ENCODE data around the gene COPS4.
A peak's percentile ranks its signal among the peaks of the same experiment; 100 is the strongest.
"Not testable (repeated sequence)": the region's sequence is repeated elsewhere in the genome, so short reads cannot be mapped to it uniquely, and the experiment has no call there.

COPS4 gene

DNA sequence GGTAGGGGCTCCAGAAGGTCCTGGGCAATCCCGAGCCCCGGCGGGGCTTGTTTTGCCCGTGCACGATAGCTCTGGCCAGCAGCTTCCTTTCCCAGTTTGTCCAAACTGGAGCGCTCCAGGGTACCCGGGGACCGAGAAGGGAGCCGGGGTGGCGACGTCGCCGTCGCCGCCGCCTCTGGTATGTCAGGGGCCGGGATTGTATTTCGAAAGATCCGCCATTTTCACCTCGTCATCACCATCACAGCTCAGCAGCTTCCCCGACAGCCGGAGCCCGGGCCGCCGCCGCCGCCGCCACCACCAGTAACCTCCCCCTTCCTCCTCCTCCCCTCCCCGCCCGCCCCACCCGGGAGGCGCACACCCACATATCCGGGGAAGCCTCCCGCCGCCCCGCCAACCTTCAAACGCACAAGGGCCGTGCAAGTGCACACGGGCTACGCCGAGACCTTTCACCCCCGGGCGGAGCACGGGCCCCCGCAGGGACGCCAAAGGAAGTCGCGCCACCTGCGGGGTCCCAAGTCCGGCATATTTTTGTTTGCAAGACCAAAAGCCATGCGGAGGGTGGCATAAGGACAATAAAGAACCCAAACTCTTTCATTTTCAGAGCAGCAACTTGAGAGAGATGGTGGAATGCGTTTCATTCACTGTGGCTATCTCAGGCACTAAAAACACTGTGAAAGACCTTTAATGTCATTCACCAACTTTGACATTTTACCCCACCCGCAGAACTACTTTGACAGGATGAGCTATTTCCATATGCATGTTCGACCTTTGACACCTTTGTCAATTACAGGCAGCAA is 24.3 kb upstream of the COPS4 start, which contains the start of gene LIN54:
Gene LIN54 (minus strand): TSS at position 302 of the 797 bp plus-strand sequence. CDS start 25,979 bp downstream, outside the sequence.
- Histone ChIP-seq H3K4me3 (ENCODE audit: low read length) (peak within 1 kb of the TSS; percentile 71), H3K27me3 (ENCODE audit: control insufficient read depth, insufficient read depth, low read length) (peaks cover 14% of the 10 kb centered on the region), H3K27ac (ENCODE audit: low read length) (peak within 1 kb of the TSS; percentile 28)

DNA sequence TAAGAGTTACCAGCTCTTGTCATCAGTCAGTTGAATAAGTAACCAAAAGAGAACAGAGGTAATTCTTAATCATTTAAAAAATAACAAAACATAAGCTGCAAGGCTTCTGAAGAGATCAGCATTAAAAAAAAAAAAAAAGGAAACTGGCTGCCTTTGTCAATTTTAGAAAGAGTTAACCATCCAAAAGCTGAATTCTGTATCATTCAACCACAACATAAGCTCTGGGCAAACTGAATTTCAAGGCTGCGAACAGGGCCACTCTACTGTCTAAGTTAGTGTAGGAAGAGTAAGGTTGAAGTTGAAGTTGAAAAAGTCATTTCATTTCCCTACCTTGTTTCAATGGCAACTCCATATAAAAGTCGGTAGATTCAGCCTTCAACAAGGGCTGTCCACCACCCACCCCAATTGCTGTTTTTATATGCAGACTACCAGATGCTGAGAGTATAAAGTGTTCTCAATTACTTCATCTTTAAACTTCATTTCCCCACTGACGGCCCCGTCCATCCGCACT is 23.2 kb upstream of the COPS4 start:
- Histone ChIP-seq H3K27ac (ENCODE audit: low read length) (no peak overlapping the region), H3K36me3 (ENCODE audit: control insufficient read depth, low read depth, low read length) (no peaks in the 10 kb centered on the region), H3K9ac (ENCODE audit: low read length) (peak overlapping the region; percentile 56), H3K4me3 (ENCODE audit: low read length) (peak overlapping the region; percentile 71), H3K4me1 (ENCODE audit: control insufficient read depth, low read depth, low read length) (peaks cover 23% of the 10 kb centered on the region), H3K27me3 (ENCODE audit: control insufficient read depth, insufficient read depth, low read length) (peaks cover 14% of the 10 kb centered on the region), H3K9me3 (ENCODE audit: control insufficient read depth, low read depth, low read length) (no peaks in the 10 kb centered on the region)

More for the DNA sequence above, 24.3 kb upstream of the COPS4 start, which contains the start of gene LIN54:
- peak within 1 kb of the TSS; percentile 82 for H3K9ac ChIP-seq (ENCODE audit: low read length)
- peaks cover 23% of the 10 kb centered on the region for H3K4me1 ChIP-seq (ENCODE audit: control insufficient read depth, low read depth, low read length)
- H3K9me3 ChIP-seq (ENCODE audit: control insufficient read depth, low read depth, low read length), result no peaks in the 10 kb centered on the region
- no peaks in the 10 kb centered on the region for H3K36me3 ChIP-seq (ENCODE audit: control insufficient read depth, low read depth, low read length)

DNA sequence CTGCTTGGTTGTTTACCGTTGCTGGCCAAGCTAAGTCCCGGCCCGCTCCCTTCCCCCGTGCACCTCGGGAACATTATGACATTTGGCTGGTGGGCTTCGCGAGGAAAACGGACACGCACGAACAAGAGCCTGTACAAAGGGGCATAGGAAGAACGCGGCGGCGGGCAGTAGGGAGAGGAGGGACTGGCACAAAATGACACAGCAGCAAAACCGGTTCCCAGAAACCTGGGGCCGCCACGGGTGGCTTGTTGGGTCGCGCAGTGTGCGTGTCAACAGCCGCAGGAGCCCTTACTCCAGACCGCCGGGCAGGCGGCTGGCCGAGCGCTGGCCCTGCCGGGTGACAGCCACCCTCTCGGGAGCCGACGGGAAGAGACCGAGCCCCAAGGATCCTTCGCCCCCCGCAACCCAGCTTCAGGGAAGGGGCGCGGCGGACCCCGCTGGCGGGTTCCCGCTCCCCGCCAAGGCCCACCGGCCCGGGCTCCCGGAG is 22.7 kb upstream of the COPS4 start:
- Histone ChIP-seq H3K9me3 (ENCODE audit: control insufficient read depth, low read depth, low read length) (no peaks in the 10 kb centered on the region), H3K27ac (ENCODE audit: low read length) (no peak overlapping the region), H3K36me3 (ENCODE audit: control insufficient read depth, low read depth, low read length) (no peaks in the 10 kb centered on the region)

DNA sequence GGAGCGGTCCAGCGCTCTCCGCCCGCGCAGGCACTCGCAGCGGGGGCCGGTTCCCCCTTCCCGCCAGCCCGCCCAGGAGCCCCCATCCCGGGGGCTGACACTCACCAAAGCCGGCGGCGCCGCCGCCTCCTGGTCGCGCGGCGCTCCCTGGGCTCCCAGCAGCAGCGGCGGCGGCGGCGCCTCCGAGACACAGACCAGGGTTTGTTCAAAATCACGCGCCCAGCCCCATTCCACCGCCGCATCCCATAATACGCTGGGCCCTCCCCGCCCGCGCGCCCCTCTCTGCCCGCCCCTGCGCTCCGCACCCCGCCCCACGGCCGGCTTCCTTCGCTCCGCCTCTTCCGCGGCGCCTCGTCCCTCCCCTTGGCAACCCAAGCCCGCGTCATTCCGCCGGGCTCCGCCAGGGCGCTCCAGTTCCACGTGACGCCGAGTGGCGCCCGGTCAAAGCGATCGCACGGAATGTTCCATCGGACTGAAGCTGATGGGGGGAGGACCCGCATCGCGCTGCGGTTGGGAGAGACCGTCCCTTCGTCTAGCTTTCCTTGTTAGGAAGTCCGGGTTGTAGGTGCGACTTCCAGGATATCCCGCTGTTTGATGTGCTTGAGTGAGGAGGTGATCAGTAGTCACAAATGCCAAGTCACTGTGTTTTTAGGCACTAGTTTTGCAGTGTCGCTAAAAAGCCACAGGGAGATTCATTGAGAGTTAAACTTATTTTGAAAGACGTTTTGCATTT is 22.1 kb upstream of the COPS4 start:
- peaks cover 23% of the 10 kb centered on the region for H3K4me1 ChIP-seq (ENCODE audit: control insufficient read depth, low read depth, low read length)
- peak overlapping the region; percentile 71 for H3K4me3 ChIP-seq (ENCODE audit: low read length)
- peak overlapping the region; percentile 69 for H3K9ac ChIP-seq (ENCODE audit: low read length)
- H3K27ac ChIP-seq (ENCODE audit: low read length), result peak overlapping the region; percentile 30
- H3K27me3 ChIP-seq (ENCODE audit: control insufficient read depth, insufficient read depth, low read length), result peaks cover 14% of the 10 kb centered on the region
- H3K36me3 ChIP-seq (ENCODE audit: control insufficient read depth, low read depth, low read length), result no peaks in the 10 kb centered on the region
- H3K9me3 ChIP-seq (ENCODE audit: control insufficient read depth, low read depth, low read length), result no peaks in the 10 kb centered on the region

More for the DNA sequence above, 22.7 kb upstream of the COPS4 start:
- peaks cover 14% of the 10 kb centered on the region for H3K27me3 ChIP-seq (ENCODE audit: control insufficient read depth, insufficient read depth, low read length)
- H3K4me3 ChIP-seq (ENCODE audit: low read length), result peak overlapping the region; percentile 71
- H3K4me1 ChIP-seq (ENCODE audit: control insufficient read depth, low read depth, low read length), result peaks cover 23% of the 10 kb centered on the region
- peak overlapping the region; percentile 56 for H3K9ac ChIP-seq (ENCODE audit: low read length)

DNA sequence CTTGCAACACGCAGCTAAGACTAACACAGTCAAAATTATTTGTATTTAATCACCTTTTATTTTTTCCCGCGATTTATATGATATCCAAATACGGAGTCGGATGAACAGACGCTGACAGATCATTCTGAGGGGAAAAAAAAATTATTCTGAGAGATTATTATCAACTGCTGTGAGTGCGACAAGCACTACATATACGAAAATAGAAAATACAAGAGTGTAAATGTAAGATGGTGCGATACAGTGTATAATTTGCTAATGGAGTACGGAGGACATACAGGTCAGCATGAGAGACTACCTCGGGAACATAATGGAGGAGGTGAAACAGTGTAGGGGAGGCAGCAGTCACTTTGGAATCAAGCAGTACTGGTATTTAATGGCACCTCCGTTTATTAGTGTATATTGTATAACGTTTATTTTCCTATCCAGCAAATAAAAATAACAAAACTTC is 21.5 kb upstream of the COPS4 start:
- peaks cover 14% of the 10 kb centered on the region for H3K27me3 ChIP-seq (ENCODE audit: control insufficient read depth, insufficient read depth, low read length)
- peak overlapping the region; percentile 30 for H3K27ac ChIP-seq (ENCODE audit: low read length)
- H3K4me1 ChIP-seq (ENCODE audit: control insufficient read depth, low read depth, low read length), result peaks cover 23% of the 10 kb centered on the region

DNA sequence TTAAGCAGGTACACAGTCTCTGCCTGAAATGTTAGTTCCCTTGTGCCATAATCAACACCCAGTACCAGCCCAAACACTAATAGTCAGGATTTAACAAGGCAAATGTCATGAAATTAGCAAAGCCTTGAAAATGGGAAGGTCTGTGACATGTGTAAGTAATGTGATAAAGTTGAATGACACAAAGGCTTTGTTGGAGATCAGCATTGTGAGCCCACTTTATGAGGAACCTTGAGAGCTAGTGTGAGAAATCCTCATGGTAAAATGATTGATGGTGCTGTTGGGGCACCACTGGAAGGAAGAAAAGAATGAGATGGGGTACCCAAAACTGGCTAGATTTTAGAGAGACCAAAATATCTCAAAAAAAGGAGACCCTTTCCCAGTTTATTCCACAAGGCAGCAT is 21.1 kb upstream of the COPS4 start:
- peak overlapping the region; percentile 69 for H3K9ac ChIP-seq (ENCODE audit: low read length)
- peak overlapping the region; percentile 62 for H3K4me3 ChIP-seq (ENCODE audit: low read length)
- no peaks in the 10 kb centered on the region for H3K36me3 ChIP-seq (ENCODE audit: control insufficient read depth, low read depth, low read length)
- peaks cover 14% of the 10 kb centered on the region for H3K27me3 ChIP-seq (ENCODE audit: control insufficient read depth, insufficient read depth, low read length)
- H3K4me1 ChIP-seq (ENCODE audit: control insufficient read depth, low read depth, low read length), result peaks cover 23% of the 10 kb centered on the region
- no peaks in the 10 kb centered on the region for H3K9me3 ChIP-seq (ENCODE audit: control insufficient read depth, low read depth, low read length)
- no peak overlapping the region for H3K27ac ChIP-seq (ENCODE audit: low read length)

More for the DNA sequence above, 21.5 kb upstream of the COPS4 start:
- Histone ChIP-seq H3K9ac (ENCODE audit: low read length) (peak overlapping the region; percentile 69), H3K9me3 (ENCODE audit: control insufficient read depth, low read depth, low read length) (no peaks in the 10 kb centered on the region), H3K4me3 (ENCODE audit: low read length) (peak overlapping the region; percentile 62), H3K36me3 (ENCODE audit: control insufficient read depth, low read depth, low read length) (no peaks in the 10 kb centered on the region)

DNA sequence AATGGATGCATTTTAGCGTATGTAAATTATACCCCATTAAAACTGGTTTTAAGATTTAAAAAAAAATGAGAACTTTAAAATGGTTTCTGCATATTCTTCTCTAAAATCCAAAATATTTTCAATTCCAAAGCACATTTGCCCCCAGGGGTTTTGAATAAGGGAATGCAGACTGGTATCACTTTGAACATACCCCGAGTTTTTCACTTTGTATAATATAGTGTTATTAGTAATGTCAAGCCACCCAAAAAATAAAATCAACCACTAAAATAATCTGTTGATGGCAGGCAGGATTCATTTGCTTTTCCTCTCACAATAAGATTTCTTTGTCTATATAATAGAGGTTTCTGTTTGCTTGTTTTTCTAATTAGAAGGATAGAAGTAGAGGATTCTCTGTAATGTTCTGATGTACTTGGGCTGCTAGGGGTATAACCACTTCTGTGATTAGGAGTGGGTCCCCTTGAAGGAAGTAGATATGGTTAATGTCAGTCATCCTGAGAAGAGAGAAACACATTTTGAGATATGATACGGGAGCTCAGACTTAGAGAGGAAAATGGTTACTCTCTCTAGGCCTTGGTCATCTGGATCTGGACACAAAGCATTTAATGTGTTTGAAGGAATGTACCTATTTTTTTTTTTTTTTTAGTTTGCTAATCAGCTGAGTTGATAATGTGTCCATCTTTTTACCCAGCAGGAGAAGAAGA is 15.0 kb upstream of the COPS4 start:
- Histone ChIP-seq H3K27ac (ENCODE audit: low read length) (no peak overlapping the region), H3K4me3 (ENCODE audit: low read length) (no peak overlapping the region), H3K27me3 (ENCODE audit: control insufficient read depth, insufficient read depth, low read length) (no peaks in the 10 kb centered on the region), H3K9ac (ENCODE audit: low read length) (no peak overlapping the region), H3K36me3 (ENCODE audit: control insufficient read depth, low read depth, low read length) (no peaks in the 10 kb centered on the region), H3K4me1 (ENCODE audit: control insufficient read depth, low read depth, low read length) (no peaks in the 10 kb centered on the region), H3K9me3 (ENCODE audit: control insufficient read depth, low read depth, low read length) (no peaks in the 10 kb centered on the region)

DNA sequence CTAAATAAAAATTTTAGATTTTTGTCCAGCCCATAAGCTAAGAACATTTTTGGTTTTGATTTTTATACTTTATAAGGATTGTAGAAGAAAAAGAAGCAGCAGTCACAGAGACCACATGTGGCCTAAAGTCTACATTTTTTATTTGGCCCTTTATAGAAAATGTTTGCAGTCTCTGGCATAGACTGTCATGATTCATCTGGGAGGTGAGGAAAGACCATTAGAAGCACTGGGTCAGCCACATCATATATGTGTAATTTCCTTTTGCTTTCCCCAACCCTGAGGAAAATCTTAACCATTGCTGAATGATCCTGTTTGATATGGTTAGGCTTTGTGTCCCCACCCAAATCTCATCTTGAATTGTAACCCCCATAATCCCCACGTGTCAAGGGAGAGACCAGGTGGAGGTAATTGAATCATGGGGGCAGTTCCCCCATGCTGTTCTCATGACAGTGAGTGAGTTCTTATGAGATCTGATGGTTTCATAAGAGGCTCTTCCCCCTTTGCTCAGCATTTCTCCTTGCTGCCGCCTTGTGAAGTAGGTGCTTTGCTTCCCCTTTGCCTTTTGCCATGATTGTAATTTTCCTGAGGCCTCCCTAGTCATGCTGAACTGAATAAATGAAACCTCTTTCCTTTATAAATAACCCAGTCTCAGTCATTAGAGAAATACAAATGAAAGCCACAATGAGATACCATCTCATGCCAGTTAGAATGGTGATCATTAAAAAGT is 12.1 kb upstream of the COPS4 start:
- Histone ChIP-seq H3K27ac (ENCODE audit: low read length) (no peak overlapping the region), H3K9me3 (ENCODE audit: control insufficient read depth, low read depth, low read length) (no peaks in the 10 kb centered on the region), H3K4me1 (ENCODE audit: control insufficient read depth, low read depth, low read length) (no peaks in the 10 kb centered on the region), H3K9ac (ENCODE audit: low read length) (no peak overlapping the region), H3K27me3 (ENCODE audit: control insufficient read depth, insufficient read depth, low read length) (no peaks in the 10 kb centered on the region), H3K36me3 (ENCODE audit: control insufficient read depth, low read depth, low read length) (no peaks in the 10 kb centered on the region), H3K4me3 (ENCODE audit: low read length) (no peak overlapping the region)

DNA sequence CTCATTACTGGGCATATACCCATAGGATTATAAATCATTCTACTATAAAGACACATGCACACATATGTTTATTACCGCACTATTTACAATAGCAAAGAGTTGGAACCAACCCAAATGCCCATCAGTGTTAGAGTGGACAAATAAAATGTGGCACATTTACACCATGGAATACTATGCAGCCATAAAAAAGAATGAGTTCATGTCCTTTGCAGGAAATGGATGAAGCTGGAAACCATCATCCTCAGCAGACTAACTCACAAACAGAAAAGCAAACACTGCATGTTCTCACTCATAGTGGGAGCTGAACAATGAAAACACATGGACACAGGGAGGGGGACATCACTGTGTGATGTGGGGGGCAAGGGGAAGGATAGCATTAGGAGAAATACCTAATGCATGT is 11.4 kb upstream of the COPS4 start:
- not testable (repeated sequence) for H3K36me3 ChIP-seq (ENCODE audit: control insufficient read depth, low read depth, low read length); H3K27me3 ChIP-seq (ENCODE audit: control insufficient read depth, insufficient read depth, low read length); H3K4me3 ChIP-seq (ENCODE audit: low read length); H3K27ac ChIP-seq (ENCODE audit: low read length); H3K4me1 ChIP-seq (ENCODE audit: control insufficient read depth, low read depth, low read length); H3K9me3 ChIP-seq (ENCODE audit: control insufficient read depth, low read depth, low read length); H3K9ac ChIP-seq (ENCODE audit: low read length)

DNA sequence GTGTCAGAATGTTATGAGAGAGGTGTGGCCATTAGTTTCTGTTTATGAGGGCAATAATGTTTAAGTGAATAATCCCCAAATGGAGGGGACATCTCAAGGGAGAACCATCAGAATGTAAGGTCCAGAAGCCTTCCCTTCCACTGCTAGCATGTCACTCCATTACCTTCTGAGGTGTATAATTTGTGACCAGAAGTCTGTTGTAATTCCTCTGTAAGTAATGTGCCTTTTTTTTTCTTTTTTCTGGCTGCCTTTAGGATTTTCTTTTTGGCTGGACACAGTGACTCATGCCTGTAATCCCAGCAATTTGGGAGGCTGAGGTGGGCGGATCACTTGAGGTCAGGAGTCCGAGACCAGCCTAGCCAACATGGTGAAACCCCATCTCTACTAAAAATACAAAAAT is 10.8 kb upstream of the COPS4 start:
- Histone ChIP-seq H3K9ac (ENCODE audit: low read length) (no peak overlapping the region), H3K27me3 (ENCODE audit: control insufficient read depth, insufficient read depth, low read length) (no peaks in the 10 kb centered on the region), H3K4me1 (ENCODE audit: control insufficient read depth, low read depth, low read length) (no peaks in the 10 kb centered on the region), H3K36me3 (ENCODE audit: control insufficient read depth, low read depth, low read length) (no peaks in the 10 kb centered on the region), H3K4me3 (ENCODE audit: low read length) (no peak overlapping the region), H3K9me3 (ENCODE audit: control insufficient read depth, low read depth, low read length) (no peaks in the 10 kb centered on the region), H3K27ac (ENCODE audit: low read length) (no peak overlapping the region)

Data from iPS-18a (cell line).